NCI-H1694 (cell line): ENCODE measurements around the gene CTDSPL.
A peak's percentile ranks its signal among the peaks of the same experiment; 100 is the strongest.

ENCODE experiments used
- DNase-seq: peaks from one replicate; lab custom pipeline; 2025; lab: John Stamatoyannopoulos, UW

CTDSPL gene

GRCh38 chr3:37853691-37854413, 7.8 kb upstream of the CTDSPL start:
- DNase-seq = no peak

GRCh38 chr3:37855363-37855970, 6.2 kb upstream of the CTDSPL start:
- DNase-seq = peak; percentile 32

DNA sequence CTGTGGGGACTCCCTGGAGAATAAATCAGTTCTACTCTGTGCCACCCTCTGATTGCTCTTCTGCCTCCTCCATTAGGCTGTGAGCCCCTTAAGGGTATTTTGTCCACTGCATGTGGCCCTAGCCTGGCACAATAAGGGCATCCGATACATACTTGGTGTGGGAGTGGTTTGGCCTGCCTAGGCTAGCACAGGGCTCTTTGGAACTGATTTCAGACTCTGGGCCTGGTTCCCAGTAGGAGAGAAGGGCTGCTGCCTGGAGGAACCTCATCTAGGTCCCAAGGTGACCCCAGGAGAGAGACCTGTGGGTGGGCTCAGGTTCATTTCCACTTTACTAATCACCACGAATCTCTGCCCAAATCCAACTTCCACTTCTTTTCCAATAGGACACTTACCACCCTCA, 5.3 kb upstream of the CTDSPL start:
- no peak for DNase-seq

DNA sequence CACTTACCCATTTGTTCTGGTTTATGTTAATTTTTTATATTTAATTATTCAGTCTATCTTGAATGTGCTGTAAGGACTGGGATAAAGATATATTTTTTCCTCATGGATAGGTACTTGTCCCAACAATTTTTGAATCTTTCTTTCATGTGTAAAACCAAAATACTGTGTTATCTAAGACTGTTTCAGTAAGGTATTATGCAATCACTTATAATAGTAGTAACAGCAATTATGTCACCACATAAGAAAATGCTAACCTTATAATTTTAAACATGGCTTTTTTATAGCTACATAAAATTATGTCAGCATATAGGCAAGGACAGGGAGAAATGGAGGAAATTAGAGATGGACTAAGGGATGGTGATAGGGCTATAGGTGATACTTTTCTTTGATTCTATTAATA, 2.9 kb upstream of the CTDSPL start:
- no peak for DNase-seq

DNA sequence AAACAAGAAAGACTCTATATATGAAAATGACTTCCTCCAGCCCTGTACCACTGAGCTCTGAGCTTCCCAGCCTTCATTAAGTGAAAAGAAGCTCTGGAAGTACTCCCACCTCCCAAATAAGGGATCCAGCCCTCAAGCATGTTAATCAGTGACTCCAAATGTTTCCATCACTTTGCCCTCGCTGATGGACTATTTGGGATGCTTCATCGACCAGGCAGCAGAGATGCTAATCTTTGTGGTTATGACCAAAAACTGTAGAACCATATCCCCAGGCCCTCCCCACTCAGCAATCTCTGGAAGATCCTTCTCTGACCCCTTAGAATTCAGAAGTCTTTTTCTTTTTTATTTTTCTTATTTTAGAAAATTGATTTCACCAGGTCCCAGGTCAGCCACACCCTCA, 2.3 kb upstream of the CTDSPL start:
- DNase-seq = no peak

GRCh38 chr3:37859908-37860199, 1.8 kb upstream of the CTDSPL start:
- no peak for DNase-seq

DNA sequence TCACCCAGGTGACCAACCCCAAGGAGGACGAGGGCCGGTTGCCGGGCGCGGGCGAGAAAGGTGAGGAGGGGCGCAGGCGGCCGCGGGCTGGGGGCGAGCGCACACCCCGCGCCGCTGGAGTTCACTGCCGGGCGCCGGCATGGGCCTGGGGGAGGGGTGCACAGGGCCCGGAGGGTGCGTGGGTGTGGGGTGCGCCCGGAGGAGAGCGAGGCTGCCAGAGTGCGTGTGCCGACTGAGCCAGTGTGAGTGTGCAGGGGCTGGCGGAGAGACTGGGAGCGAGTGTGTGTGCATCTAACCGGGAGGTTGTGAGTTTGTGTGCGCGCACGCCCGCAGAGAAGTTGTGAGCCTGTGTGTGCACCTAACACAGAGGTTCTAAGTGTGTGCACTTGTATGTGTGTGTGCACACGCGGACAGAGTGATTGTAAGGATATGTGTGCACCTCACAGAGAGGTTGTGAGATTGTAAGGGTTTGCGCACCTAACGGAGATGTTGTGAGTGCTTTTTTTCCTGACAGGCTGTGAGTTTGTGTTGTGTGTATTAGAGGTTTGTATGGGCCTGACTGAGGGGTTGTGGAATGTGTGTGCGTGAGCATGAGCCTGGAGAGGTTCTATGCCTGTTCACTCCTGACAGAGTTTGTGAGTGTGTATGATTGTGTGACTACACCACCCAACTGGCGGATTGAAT, 681 bp downstream of the CTDSPL start:
- no peak for DNase-seq

DNA sequence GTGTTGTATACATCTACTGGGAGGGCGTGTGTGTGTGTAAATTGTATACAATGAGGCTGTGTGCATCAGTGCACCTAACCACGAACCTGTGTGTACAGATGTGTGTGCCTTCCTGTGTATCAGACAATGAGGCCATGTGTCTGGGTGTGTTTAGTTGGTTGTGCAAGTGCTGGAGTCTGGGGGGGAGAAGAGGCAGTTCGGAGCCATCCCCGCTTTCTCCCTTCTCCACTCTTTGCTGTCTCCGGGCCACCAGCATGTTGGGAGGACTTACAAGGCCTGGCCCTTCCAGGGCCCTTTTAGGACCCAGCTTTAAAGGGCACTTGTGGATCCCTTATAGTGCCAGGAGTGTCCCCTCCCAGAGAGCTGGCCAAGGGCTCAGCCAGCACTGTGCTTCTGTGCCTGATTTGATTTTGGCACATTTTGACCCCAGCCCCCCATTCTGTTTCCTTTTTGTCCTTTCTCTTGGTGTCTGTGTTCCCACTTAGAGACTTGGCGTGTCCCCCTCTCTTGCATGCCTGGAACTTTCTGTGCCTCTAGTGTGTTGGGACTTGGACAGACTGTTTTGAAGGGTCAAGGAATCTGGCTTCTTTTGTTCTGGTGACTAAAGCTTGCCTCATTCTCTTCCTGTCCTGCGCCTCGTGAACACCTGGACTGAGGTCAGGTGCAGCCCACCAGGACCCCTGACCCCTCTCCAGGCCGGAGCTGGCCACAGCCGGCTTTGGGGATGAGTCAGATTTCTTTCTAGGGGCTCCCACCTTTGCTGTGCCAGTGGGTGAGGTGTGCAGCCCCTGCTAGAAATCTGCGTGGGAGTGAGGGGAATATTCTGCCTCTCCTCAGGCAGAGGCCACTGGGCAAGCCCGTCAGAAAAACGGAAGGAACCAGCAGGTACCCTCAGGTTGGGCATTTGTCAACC, 1.5 kb downstream of the CTDSPL start:
- no peak for DNase-seq

- no peak for DNase-seq
Observed at GRCh38 chr3:37863949-37864822, 2.5 kb downstream of the CTDSPL start.

DNA sequence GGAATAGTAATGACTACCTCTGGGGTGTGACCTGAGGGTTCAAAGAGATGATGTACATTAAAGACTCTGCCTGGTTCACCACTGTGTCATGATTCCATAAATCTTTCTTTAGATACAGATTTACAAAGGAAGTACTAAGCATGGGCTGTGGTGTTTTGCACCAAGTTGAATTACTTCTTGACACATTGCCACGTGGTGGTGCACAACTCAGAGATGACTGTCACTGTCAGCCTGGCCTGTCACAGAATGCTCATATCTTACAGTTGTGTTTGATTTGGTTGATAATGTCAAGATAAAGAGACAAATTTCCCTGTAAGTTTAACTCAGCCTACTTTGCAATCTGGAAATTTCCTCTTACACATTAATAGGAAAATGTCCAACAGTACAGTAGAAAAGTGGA, 3.2 kb downstream of the CTDSPL start:
- no peak for DNase-seq

DNA sequence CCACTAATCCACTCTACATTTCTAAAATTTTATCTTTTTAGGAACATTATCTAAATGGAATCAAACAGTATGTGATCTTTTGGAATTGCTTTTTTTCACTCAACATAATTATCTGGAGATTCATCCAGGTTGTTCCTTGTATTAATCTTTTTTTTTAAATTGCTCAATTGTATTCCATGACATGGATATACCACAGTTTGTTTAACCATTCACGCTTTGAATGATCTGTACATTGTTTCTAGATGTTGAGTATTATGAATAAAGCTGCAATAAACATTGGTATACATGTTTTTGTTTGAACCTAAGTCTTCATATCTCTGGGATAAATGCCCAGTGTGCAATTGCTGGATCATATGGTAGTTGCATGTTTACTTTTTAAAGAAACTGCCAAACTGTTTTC, 5.5 kb downstream of the CTDSPL start:
- DNase-seq = no peak

DNA sequence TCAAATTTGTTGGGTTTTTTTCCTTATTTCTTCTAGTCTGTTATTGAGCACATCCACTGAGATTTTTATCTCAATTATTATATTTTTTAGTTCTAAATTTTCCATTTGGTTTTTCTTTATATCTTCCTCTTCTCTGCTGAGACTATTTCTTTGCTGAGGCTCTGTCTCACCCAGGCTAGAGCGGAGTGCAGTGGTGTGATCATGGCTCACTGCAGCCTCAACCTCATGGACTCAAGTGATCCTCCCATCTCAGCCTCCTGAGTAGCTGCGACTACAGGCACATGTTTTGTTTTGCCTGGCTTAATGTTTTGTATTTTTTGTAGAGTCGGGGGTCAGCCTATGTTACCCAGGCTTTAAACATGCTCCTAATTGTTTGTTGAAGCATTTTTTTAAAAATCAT, 10.2 kb downstream of the CTDSPL start:
- DNase-seq = no peak

DNA sequence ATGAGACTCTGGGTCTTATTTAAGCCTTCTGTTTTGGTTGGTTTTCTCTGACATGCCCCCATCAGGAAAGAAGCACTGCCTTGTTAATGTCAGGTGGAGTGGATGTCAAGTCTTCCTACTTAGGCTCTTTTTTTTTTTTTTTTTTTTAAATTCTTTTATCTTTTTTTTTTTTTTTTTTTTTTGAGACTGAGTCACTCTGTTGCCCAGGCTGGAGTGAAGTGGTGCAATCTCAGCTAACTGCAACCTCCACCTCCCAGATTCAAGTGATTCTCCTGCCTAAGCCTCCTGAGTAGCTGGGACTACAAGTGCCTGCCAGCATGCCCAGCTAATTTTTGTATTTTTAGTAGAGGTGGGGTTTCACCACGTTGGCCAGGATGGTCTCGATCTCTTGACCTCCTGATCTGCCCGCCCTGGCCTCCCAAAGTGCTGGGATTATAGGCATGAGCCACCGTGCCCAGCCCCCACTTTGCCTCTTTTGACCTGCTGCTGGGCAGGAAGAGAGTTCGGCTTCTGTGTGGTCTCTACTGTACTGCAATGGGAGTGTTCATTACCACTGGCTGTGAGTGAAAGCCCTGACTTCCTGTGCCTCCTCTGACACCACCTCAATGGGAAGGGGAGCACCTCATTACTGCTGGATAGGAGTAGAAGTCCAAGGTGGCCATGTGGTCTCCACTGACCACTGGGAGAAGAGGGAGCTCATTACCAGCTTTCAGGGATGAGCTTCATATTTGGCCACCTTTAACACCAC, 10.9 kb downstream of the CTDSPL start:
- DNase-seq = no peak

DNA sequence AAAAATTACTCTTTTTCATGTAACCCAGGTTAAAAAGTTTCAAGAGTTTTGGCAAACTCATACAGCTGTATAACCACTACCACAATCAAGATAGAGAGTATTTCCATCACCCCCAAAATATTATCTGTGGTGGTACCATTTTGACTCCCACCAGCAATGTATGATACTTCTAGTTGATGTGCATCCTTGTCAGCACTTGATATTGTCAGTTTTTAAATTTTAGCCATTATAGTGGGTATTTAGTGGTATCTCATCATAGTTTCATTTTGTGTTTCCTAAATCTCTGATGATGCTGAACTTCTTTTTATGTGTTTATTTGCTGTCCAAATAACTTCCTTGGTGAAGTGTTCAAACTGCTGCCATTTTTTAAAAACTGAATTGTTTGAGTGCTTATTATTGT, 14.6 kb downstream of the CTDSPL start:
- DNase-seq = no peak

DNA sequence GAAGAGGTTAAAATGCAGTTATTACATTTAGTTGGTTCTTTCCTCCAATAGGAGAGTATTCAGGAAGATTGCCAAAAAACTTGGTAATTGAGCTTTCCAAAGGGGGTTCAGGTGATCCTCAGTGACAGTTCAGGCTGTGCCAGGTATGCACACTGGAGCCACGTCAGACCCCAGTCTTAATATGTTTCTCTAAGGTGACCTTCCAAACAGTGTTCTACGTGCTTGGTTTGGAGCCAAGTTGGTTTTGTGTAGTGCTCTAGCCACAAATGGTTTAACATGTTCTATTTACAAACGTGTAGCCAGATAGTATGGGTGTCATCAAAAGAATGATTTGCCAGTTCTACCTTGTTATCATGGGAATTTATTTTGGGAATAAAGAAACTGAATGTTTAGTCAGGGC, 21.0 kb downstream of the CTDSPL start:
- no peak for DNase-seq

- no peak for DNase-seq
Observed at GRCh38 chr3:37885814-37886213, 24.1 kb downstream of the CTDSPL start.

DNA sequence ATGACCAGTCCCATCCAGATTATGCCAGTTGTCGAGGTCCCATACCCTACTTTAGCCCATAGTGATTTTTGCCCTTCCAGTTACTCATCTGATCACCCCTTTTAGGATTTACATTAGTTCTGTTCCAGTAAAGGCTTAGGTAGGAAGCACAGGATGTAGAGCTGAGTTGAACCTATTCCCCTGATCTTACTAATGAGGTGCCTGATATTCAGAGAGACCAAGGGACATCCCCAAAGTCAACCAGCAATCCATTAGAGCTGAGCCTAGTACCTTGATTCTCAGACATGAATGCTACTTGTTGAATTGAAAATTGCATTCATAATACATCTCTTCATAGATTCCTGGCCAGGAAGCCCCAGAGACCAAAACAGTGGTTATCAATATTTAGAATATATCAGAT, 24.7 kb downstream of the CTDSPL start:
- DNase-seq = no peak

DNA sequence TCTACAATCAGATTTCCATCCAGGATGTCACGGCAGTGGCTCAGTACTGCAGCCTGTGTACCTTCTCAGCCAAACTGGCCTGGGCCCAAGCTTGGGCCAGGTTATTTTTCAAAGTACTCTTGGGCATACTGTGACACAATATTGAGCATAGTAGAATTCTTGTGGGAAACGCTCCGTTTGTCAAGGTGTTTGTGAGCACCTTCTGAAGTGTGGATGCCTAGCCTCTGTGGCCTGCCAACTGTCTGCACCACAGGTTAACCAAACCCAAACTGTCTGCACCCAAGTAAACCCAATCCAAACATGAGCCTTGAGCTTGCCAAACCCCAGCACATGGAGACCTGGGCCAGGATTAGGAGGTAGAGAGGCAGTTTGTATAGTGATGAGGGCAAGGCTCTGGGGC, 25.4 kb downstream of the CTDSPL start:
- DNase-seq = no peak

- DNase-seq = no peak
Observed at GRCh38 chr3:37887824-37888223, 26.1 kb downstream of the CTDSPL start.

DNA sequence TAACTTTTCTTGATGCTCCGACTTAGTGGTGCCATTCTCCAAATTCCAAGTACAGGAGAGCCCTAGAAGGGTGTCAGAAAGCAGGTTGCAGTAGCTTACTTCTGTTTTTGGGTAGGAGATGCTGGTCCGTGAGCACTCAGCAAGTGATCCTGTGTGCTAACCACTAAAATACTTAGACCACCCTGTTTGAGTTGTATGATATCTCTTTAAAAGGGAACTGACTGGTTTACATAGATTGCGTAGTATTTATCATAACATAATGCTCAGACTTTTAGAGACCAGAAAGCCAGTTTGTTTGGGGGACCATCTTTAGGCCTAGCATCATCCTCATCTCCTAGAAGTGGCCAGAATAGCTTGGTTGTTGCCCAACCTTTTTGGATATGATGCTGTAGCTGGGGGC, 26.7 kb downstream of the CTDSPL start:
- DNase-seq = no peak

GRCh38 chr3:37890522-37890921, 28.8 kb downstream of the CTDSPL start:
- no peak for DNase-seq
